Neural progenitor cell (in vitro differentiated cells): ENCODE data around the gene PPFIA4.

Source experiments
- CTCF ChIP-seq: fragments of 200-600 bp; sonication (generic); IDR thresholded peaks from 2 replicates; pipeline ENCODE4 v1.5.1; 2017; ENCODE audit warnings: antibody characterized with exemption, mild to moderate bottlenecking
- EZH2 ChIP-seq: fragments of 200-600 bp; sonication (generic); IDR thresholded peaks from 2 replicates; pipeline ENCODE4 v1.6.1; 2017; ENCODE audit warnings: antibody characterized with exemption, mild to moderate bottlenecking, moderate library complexity
- EZH2phosphoT487 ChIP-seq: fragments of 200-600 bp; sonication (generic); IDR thresholded peaks from 2 replicates; pipeline ENCODE4 v1.6.1; 2017; ENCODE audit warnings: antibody characterized with exemption

GRCh38 chr1:203050826-203051225, 24.5 kb downstream of the PPFIA4 start:
- TF ChIP-seq CTCF (no peak), EZH2 (no peak), EZH2phosphoT487 (no peak)
